ENCODE results near the gene FUBP1.
"Not testable (repeated sequence)": the region's sequence is repeated elsewhere in the genome, so short reads cannot be mapped to it uniquely, and the experiment has no call there.

FUBP1 gene

GRCh38 chr1:77987919-77988318 is 9.0 kb upstream of the FUBP1 start:
- no peak for DNase-seq

- DNase-seq: no peak
These were observed 7.9 kb upstream of the FUBP1 start for GRCh38 chr1:77986810-77987209.

GRCh38 chr1:77984629-77985028 is 5.8 kb upstream of the FUBP1 start:
- DNase-seq: no peak

GRCh38 chr1:77983997-77984355 is 5.1 kb upstream of the FUBP1 start:
- no peak for DNase-seq

- DNase-seq: not testable (repeated sequence)
These were observed 4.6 kb upstream of the FUBP1 start for GRCh38 chr1:77983352-77983996.

- peak; percentile 75 for DNase-seq
These were observed 441 bp downstream of the FUBP1 start for GRCh38 chr1:77978293-77978968.

GRCh38 chr1:77977989-77978292 is 931 bp downstream of the FUBP1 start:
- no peak for DNase-seq

GRCh38 chr1:77976433-77977076 is 2.3 kb downstream of the FUBP1 start:
- DNase-seq: no peak

- no peak for DNase-seq
These were observed 3.0 kb downstream of the FUBP1 start for GRCh38 chr1:77975907-77976306.

GRCh38 chr1:77975386-77975785 is 3.5 kb downstream of the FUBP1 start:
- DNase-seq: no peak

GRCh38 chr1:77972080-77972479 is 6.8 kb downstream of the FUBP1 start:
- DNase-seq: no peak

- DNase-seq: no peak
These were observed 8.7 kb downstream of the FUBP1 start for GRCh38 chr1:77970192-77970591.

GRCh38 chr1:77966291-77966690 is 12.6 kb downstream of the FUBP1 start:
- no peak for DNase-seq

GRCh38 chr1:77961392-77961791 is 17.5 kb downstream of the FUBP1 start:
- no peak for DNase-seq

- DNase-seq: no peak
These were observed 20.0 kb downstream of the FUBP1 start for GRCh38 chr1:77958850-77959249.

- no peak for DNase-seq
These were observed 20.5 kb downstream of the FUBP1 start for GRCh38 chr1:77958391-77958790.

- no peak for DNase-seq
These were observed 22.4 kb downstream of the FUBP1 start for GRCh38 chr1:77956464-77956863.

GRCh38 chr1:77955709-77956108 is 23.2 kb downstream of the FUBP1 start:
- no peak for DNase-seq

- no peak for DNase-seq
These were observed 24.4 kb downstream of the FUBP1 start for GRCh38 chr1:77954521-77954920.

- DNase-seq: no peak
These were observed 25.0 kb downstream of the FUBP1 start for GRCh38 chr1:77953907-77954306.

GRCh38 chr1:77951328-77951727 is 27.5 kb downstream of the FUBP1 start:
- DNase-seq: no peak

- no peak for DNase-seq
These were observed 28.0 kb downstream of the FUBP1 start for GRCh38 chr1:77950873-77951272.

- DNase-seq: no peak
These were observed 29.9 kb downstream of the FUBP1 start for GRCh38 chr1:77948841-77949424.

GRCh38 chr1:77945345-77945744 is 33.5 kb downstream of the FUBP1 start:
- no peak for DNase-seq

All from NCI-H2171 (cell line).